A673 (cell line): ENCODE results near the gene LY86.

Source experiments
- EZH2 ChIP-seq: fragments of 200-600 bp; sonication (generic); IDR thresholded peaks from 2 replicates; pipeline ENCODE4 v1.6.1; 2017; ENCODE audit warnings: borderline replicate concordance, low read depth, mild to moderate bottlenecking, mixed read lengths, antibody characterized with exemption, low read length; ENCODE audit not compliant: poor library complexity, severe bottlenecking
- TF ChIP-seq, protein P1 (sequence below): fragments of 300-800, 200-600 bp; sonication (generic); conservative IDR thresholded peaks from 2 replicates; pipeline ENCODE4 v1.5.1; 2017; ENCODE audit warnings: low read depth, mild to moderate bottlenecking, antibody characterized with exemption, low read length, moderate library complexity, mixed read lengths

- no peak for TF ChIP-seq EZH2
- TF ChIP-seq, protein P1, sequence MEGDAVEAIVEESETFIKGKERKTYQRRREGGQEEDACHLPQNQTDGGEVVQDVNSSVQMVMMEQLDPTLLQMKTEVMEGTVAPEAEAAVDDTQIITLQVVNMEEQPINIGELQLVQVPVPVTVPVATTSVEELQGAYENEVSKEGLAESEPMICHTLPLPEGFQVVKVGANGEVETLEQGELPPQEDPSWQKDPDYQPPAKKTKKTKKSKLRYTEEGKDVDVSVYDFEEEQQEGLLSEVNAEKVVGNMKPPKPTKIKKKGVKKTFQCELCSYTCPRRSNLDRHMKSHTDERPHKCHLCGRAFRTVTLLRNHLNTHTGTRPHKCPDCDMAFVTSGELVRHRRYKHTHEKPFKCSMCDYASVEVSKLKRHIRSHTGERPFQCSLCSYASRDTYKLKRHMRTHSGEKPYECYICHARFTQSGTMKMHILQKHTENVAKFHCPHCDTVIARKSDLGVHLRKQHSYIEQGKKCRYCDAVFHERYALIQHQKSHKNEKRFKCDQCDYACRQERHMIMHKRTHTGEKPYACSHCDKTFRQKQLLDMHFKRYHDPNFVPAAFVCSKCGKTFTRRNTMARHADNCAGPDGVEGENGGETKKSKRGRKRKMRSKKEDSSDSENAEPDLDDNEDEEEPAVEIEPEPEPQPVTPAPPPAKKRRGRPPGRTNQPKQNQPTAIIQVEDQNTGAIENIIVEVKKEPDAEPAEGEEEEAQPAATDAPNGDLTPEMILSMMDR: no peak
These were observed 106.5 kb downstream of the LY86 start for GRCh38 chr6:6694825-6695624.
